ENCODE results near the gene C1orf210.

C1orf210 gene

GRCh38 chr1:43312212-43312623 lies 26.8 kb upstream of the C1orf210 start:
- DNase-seq = no peak

DNA sequence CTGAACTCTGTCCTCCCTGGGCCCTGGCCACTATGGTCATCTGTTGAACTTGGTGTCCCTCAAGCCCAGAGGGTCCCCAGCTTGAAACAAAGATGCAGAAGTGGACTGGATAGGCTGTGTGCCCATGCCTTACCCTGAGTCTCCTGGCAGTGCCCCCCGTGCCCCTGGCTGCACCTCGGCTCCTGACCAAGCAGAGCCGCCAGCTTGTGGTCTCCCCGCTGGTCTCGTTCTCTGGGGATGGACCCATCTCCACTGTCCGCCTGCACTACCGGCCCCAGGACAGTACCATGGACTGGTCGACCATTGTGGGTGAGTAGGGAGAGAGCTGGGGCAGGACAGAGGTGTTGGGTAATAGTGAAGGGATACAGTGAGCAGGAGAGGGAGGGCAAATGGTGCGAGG lies 26.1 kb upstream of the C1orf210 start:
- no peak for DNase-seq

DNA sequence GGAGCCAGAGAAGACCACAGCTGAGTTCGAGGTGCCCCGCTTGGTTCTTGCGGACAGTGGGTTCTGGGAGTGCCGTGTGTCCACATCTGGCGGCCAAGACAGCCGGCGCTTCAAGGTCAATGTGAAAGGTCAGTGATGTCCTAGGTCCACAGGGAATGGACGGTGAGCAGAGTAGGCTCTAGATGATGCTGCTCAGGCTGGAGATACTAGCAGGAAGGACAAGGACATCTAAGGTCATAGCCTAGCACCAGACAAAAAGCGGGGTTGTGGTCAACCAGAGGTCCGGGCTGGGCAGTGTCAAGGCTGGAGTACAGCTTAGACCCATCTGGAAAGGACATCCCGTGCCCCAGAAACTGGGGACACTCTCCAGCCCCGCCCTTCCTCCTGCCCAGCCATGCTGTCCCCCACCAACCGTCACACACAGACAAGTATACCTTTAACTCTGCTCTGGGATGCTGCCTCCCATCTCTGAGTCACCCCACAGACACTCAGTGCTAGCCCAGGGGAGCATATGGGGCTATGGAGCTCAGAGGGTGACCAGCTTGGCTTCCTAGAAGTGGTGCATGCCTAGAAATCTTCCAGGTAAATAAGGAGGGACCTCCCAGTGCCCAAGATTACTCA lies 24.1 kb upstream of the C1orf210 start:
- DNase-seq = no peak

GRCh38 chr1:43308635-43309404 lies 23.4 kb upstream of the C1orf210 start:
- no peak for DNase-seq

- DNase-seq = no peak
Measured at GRCh38 chr1:43307458-43308158, 22.2 kb upstream of the C1orf210 start.

GRCh38 chr1:43306688-43307457 lies 21.5 kb upstream of the C1orf210 start:
- no peak for DNase-seq

- no peak for DNase-seq
Measured at GRCh38 chr1:43305926-43306687, 20.7 kb upstream of the C1orf210 start.

DNA sequence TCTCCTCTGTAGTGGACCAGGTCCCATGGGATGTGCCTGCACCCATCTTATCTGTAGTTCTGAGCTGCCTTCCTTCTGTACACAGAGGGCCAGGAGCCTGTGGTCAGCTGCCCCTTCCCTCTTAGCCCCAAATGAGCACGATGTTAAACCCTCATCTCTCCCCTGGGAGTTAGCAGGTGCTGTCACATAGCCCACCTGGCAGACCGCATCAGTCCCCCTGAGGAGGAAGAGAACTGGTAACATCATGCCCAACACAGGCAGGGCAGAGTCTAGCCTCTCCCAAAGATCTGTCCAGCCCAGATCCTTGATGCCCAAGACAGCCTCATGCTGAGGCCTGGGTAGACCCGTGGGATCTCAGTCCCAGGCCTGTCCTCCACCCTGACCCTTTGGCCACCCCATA lies 20.1 kb upstream of the C1orf210 start:
- no peak for DNase-seq

DNA sequence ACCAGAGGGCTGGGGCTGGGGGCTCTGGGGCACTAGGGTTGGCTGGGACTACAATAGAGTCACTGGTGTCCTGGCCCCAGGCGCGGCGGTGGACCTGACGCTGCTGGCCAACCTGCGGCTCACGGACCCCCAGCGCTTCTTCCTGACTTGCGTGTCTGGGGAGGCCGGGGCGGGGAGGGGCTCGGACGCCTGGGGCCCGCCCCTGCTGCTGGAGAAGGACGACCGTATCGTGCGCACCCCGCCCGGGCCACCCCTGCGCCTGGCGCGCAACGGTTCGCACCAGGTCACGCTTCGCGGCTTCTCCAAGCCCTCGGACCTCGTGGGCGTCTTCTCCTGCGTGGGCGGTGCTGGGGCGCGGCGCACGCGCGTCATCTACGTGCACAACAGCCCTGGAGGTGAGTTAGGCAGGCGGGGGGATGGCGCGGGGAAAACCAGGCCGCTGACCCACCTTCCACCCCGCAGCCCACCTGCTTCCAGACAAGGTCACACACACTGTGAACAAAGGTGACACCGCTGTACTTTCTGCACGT lies 19.5 kb upstream of the C1orf210 start:
- no peak for DNase-seq

DNA sequence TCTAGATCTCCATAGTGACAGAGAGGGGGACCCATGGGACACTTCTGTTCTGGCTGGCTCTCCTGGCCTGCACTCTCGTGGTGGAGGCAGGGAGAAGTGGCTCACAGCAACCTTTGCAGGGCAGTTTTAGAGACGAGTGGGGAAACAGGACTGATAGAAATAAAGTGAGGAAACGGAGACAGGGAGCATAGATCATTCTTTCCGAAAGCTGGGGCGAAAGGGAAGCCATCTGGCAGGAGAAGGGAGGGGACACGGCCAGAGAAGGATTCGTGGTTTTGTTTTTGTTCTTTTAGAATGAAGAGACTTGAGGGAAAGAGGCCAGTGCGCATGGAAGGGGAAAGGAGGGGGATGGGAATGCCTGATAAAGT lies 18.9 kb upstream of the C1orf210 start:
- no peak for DNase-seq

GRCh38 chr1:43303471-43304313 lies 18.3 kb upstream of the C1orf210 start:
- no peak for DNase-seq

- DNase-seq = no peak
Measured at GRCh38 chr1:43302721-43303470, 17.5 kb upstream of the C1orf210 start.

DNA sequence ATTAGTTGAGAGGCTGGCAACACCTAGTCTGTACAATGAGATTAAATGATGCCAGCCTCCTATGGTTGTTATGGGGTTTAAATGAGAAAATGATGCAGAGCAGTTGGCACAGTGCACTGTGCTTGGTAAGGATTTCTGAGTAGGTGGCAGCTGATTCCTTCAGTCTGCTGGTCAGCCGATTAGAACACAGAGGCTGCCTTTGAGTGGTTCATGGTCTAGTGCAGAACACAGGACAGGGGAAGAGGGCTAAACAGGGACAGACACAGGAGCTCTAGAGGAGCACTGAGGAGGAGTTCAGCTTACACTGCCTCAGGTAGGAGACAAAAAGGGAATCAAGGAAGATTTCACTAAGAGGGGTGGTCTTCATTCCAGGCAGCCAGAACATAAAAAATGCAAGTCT lies 16.8 kb upstream of the C1orf210 start:
- DNase-seq = no peak

DNA sequence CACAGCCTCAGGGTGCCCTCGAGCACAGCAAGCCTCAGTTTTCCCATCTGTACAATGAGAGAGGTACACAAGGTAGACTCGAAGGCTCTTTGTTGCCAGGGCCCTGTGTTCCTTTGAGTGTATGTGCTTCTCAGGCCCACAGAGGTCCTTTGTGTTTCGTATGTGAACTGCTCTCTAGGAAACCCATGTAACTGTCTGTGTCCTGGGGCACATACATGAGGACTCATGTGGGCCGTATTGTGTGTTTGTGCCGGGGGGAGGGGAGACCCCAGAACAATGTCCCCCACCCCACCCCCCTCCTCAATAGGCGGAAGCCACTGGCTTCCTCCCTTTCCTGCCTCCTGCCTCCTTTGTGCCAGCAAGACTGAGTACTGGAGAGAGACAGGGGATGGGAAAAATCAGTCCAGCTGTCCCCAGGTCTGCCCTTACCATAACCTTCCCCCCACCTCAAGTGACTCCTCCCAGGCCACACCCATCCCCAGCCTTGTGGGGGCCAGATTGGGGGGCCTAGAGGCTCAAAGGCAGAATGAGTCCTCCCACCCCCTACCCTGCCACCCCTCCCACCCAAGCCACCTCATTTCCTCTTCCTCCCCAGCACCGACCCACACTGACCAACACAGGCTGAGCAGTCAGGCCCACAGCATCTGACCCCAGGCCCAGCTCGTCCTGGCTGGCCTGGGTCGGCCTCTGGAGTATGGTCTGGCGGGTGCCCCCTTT lies 15.2 kb upstream of the C1orf210 start, which contains the start of gene TIE1:
TIE1 (plus strand) TSS at position 605 of the 717 bp plus-strand sequence; CDS start at position 695, 90 bp downstream.
- no peak for DNase-seq

DNA sequence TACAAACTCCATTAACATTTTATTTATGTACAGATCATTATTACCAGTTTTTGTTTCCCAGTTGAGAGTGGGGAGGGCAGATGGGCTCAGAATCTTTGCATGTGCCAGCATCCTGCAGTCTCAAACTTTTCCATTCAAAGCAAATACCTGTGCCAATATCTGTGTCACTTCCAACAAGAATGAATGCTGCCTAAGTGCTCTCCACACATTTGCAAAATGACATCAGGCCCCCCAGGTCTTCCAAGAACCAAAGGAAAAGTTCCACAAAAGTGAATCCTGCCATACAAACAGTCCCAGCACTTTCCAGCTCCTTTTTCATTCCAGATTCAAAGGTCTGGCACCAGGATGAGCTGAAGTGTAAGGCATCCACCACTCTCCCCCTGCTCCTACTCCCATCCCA lies 13.7 kb upstream of the C1orf210 start:
- no peak for DNase-seq

- DNase-seq = no peak
Measured at GRCh38 chr1:43298055-43298454, 12.7 kb upstream of the C1orf210 start.

DNA sequence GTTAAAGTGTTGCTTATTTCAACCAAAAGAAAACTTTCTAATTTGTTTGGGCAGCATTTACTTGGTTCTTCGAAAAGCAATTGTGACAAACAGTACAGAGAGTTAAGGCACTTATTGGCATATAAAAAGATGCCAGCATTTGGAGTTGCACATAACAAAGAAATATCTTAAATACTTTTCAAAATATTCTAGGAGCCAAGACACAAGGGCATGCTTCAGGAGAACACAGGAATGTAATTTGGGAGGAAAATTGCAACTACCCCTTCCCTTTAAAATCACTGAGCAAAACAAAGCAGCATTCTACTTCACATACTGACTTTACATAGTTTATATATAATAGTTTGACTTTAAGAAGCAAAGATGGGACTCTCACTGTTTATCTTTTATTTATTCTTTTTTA lies 10.8 kb upstream of the C1orf210 start:
- DNase-seq = no peak

DNA sequence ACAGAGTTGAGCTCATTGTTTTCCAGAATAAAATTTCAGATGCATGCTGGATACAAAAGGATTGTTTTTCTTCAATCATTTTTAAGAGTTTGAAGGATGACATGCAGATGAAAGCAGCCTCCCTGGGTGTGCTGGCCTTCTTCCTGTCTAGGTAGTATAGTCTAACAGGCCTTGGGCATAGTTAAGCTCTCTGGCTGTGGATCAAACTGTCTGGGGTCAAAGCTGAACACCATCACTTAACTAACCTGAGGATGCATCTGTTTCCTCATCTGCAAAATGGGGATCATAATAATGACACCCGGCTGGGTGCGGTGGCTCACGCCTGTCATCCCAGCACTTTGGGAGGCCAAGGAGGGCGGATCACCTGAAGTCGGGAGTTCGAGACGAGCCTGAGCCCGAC lies 9.4 kb upstream of the C1orf210 start:
- no peak for DNase-seq

DNA sequence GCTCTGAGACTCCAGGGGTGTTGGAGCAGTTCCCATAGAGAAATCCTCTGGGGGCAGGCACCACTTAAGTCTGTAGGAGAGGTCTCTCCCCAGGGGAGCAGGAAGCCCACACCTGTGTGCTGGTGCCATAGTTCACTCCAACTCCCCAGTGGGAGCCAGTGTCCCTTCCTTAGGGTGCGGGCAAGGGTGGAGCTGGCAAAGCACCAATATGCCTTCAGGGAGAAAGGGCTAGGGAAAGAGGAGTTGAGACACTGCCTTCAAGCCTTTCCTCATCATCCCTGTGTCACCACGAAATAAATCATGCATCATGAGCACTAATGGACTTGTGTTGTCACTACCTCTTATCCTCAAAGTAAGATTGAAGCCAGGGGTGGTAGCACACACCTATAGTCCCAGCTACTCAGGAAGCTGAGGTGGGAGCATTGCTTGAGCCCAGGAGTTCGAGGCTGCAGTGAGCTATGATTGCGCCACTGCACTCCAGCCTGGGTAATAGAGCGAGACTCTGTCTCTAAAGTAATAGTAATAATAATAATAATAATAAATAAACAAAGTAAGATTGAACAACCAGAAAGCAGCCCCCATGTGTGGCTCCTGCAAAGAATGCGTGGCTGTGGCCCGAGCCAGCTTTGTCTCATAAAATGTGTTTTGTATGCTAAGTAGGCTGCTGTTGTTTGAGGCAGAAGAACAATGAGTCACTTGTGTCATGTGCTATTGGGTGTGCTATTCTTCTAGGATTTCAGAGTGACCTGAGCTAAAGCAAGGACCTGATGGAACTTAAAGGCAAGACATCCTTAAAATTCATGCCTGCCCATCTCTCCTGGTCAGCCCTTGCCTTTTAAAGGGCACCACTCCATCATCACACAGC lies 8.7 kb upstream of the C1orf210 start:
- DNase-seq = no peak

All from activated T-cell treated with anti-CD3 and anti-CD28 coated beads, Interleukin-2, amount 50 U/mL, for 1 hour (primary cell).